Fibroblast of the aortic adventitia (primary cell): ENCODE measurements around the gene NHLRC4. TPM values are rescaled to one million over a fixed set of nuclear protein-coding genes. Genes with fewer than 3 reads are reported as not detected.

Source experiments
- DNase-seq: peaks from one replicate; pipeline ENCODE4 v3.0.0-alpha.2; 2010; ENCODE audit warnings: low read depth
- H3K4me3 ChIP-seq: 2 replicates; pipeline ENCODE4 v1.5.1; 2011; ENCODE audit warnings: low read depth, mild to moderate bottlenecking, control low read depth, low read length, moderate library complexity
- total RNA-seq: library from RNA; depleted of rRNA; stranded (reverse); fragments of >200 nt; gene quantifications from 2 replicates; pipeline ENCODE4 v1.2.3, GENCODE V29; 2012; ENCODE audit warnings: low replicate concordance
- TF ChIP-seq, protein P1 (sequence below): IDR thresholded peaks from 2 replicates; pipeline ENCODE4 v1.5.1; 2011; ENCODE audit warnings: mild to moderate bottlenecking, low read length, control low read depth, inconsistent platforms; ENCODE audit not compliant: insufficient read depth

The NHLRC4 gene
- total RNA-seq, 1 donor = 2.0 TPM

DNA sequence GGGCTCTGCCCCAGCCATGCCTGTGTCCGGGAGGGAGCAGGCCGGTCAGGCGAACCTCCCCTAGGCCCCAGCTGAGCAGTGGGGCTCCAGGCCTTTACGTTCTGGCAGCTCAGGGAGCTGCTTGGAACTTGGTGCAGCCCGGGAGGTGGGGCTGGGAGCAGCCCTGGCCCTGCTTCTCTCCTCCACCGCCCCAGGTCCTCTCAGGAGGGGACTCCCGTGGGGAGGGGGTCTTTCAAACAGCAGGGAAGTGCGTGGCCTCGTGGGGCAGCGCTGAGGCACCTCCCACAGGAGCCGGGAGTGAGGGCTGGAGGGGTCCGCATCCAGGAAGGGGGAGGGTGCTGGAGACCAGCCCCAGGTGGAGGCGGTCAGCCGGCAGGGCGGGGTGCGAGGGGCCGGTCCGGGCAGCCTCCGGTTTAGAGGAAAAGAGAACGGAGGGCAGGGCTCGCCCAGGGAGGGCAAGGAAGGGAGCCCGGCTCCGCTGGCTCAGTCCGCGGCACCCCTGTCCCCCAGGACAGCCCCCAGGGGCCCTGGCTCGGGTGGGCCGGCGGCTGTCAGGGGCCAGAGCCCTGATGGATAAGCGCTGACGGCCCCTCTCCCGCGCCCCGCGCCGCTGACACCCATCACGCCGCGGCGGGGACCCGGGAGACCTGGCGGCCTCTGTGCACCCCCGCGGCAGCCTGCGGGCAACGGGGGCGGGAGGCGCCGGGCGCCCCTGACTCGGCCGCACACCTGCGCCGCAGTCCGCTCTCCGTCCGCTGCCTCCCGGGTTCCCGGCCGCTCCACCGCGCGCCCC, 7.2 kb upstream of the NHLRC4 start:
- DNase-seq = no peak
- TF ChIP-seq, protein P1, sequence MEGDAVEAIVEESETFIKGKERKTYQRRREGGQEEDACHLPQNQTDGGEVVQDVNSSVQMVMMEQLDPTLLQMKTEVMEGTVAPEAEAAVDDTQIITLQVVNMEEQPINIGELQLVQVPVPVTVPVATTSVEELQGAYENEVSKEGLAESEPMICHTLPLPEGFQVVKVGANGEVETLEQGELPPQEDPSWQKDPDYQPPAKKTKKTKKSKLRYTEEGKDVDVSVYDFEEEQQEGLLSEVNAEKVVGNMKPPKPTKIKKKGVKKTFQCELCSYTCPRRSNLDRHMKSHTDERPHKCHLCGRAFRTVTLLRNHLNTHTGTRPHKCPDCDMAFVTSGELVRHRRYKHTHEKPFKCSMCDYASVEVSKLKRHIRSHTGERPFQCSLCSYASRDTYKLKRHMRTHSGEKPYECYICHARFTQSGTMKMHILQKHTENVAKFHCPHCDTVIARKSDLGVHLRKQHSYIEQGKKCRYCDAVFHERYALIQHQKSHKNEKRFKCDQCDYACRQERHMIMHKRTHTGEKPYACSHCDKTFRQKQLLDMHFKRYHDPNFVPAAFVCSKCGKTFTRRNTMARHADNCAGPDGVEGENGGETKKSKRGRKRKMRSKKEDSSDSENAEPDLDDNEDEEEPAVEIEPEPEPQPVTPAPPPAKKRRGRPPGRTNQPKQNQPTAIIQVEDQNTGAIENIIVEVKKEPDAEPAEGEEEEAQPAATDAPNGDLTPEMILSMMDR = no peak
- no peak overlapping the region for H3K4me3 ChIP-seq

DNA sequence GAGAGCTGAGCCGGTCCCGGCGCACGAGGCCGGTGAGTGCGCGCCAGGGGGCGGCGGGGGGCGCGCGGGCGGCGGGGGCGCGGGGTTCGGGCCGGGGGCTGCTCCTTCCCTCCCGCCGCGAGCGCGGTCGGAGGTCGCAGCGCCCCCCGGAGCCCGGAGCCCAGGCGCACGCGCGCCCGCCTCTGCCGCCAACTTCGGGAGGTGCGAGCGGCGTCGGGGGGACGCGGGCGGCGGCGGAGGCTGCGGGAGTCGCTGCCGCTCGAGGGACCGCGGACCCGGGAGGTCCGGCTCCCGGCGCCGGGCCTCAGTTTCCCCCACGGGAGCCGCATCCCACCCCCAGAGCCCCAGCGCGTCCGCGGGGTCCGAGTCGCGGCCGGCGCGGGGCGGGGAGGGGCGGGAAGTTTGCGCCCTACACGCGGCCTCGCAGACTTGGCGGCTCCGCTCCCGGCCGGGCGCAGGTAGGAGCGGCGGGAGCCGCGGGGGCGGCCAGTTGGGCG, 6.6 kb upstream of the NHLRC4 start, which contains the start of gene PRR35:
TSS of gene PRR35 (plus strand) at position 191 of the 497 bp plus-strand sequence. CDS start 2,901 bp downstream, outside the sequence.
- no peak within 1 kb of the TSS for H3K4me3 ChIP-seq
- TF ChIP-seq, protein P1 = no peak
- no peak for DNase-seq

DNA sequence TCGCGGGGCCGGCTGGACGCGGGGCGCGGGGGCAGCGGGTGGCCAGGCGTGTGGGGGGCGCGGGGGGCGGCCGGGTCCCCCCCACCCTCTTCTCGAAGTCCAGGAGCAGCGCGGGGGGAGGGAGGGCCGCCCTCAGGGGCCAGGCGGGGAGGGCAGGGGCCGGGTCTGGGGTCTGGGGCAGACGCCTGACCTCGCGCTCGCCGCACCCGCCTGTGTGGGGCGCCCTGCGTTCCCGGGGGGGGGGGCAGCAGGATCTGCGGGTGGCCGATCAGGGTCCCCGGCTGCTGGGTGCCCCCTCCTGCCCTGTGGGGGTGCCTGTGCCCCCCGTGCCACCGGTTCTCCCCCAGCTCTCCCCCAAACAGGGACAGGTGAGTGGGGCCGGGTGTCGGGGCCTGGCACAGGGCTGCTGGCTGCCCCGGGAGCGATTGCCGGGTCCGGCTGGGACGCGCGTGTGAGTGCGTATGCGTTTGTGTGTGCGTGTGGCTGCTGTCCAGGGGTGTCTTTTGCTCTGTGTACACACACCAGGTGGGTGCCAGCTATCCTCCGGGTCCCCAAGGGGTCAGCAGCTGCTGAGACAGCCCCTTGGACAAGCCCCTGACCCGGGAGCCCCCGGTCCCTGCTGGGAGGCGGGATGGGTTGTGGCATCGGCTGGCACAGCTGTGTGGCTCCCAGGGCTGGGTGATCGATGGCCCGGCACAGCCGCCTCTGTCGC, 5.9 kb upstream of the NHLRC4 start:
- no peak overlapping the region for H3K4me3 ChIP-seq
- DNase-seq = no peak
- TF ChIP-seq, protein P1 = no peak

DNA sequence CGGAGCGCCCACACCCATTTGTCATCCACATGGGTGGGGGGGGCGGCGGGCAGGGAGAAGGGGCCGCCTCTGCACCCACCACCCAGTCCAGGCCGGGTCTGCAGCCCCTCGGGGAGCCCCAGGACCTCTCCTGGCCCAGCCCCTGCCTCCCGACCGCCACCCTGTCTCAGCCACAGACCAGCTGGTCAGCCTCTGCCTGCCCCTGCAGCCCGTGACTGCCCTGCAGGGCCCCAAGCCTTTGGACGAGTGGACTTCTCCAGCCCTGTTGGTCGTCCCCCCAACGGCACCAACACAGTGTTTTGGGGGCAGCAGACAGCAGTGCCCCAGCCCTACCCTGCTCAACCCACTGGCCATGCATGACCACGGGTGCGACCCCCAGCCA, 5.4 kb upstream of the NHLRC4 start:
- TF ChIP-seq, protein P1 = no peak
- no peak for DNase-seq
- no peak overlapping the region for H3K4me3 ChIP-seq

DNA sequence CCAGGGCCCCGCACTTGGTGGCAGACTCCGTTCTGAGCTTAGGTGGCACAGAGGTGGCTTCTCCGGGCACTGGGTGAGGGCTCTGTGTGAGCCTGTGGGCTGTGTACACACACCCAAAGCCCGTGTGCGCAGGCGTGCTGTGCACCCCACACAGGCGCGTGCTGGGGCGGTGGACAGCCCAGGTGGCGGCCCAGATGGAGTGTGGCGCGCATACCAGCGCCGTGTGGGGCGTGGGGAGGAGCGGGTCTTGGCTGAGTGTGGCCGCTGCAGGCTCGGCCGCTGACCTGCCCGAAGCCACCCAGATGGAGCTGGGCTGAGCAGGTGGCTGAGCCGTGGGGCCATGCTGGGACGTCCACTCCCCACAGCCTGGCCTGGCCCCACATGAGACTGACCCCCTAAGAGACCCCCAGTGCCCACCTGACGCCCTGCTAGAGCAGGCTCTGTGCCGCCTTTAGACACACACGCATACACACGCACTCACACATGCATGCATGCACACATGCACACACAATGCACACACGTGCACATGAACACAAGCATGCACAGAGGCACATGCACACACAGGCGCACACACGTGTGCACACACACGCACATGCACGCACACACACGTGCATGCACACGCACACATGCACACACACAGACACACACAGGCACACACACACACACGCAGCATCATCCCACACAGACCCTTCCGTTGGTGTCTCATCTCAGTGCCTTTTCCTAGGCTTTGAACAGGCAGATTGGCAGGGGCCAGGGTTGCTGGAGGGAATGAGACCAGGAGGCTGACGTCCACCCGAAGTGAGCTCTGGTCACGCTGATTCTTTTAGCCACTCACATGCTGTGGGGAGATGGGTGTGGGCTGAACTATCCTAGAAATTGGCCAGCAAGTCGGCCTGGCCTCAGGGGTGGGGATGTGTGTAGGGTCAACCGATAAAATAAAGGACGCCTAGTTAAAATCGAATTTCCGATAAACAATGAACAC, 4.6 kb upstream of the NHLRC4 start:
- no peak for DNase-seq
- TF ChIP-seq, protein P1 = no peak
- H3K4me3 ChIP-seq = no peak overlapping the region

DNA sequence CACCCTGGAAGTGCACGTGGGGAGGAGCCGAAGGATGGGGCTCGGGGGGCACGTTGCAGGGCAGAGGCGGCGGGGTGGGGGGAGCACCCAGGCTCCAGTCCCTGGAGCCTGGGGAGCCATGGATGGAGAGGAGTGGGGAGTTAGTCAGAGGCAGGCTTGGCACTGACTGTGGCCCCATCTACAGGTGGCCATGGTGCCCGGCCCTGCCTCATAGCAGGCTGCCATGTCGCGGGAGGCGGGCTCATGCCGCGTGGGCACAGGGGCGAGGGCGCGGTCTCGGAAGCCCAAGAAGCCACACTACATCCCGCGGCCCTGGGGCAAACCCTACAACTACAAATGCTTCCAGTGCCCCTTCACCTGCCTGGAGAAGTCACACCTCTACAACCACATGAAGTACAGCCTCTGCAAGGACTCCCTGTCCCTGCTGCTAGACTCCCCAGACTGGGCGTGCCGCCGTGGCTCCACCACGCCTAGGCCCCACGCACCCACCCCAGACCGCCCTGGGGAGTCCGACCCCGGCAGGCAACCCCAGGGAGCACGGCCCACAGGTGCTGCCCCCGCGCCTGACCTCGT, 3.6 kb upstream of the NHLRC4 start:
- no peak for DNase-seq
- TF ChIP-seq, protein P1 = no peak
- no peak overlapping the region for H3K4me3 ChIP-seq
